ENCODE measurements around the gene CDH23. TPM values are rescaled to one million over a fixed set of nuclear protein-coding genes. Genes with fewer than 3 reads are reported as not detected.
A peak's percentile ranks its signal among the peaks of the same experiment; 100 is the strongest.

CDH23 gene
- total and polyA plus RNA-seq, 2 of the 8 experiments (the other 6 are each of a cell fraction or from before 2014, with no cell fraction given): 1.9 to 4.9 TPM

DNA sequence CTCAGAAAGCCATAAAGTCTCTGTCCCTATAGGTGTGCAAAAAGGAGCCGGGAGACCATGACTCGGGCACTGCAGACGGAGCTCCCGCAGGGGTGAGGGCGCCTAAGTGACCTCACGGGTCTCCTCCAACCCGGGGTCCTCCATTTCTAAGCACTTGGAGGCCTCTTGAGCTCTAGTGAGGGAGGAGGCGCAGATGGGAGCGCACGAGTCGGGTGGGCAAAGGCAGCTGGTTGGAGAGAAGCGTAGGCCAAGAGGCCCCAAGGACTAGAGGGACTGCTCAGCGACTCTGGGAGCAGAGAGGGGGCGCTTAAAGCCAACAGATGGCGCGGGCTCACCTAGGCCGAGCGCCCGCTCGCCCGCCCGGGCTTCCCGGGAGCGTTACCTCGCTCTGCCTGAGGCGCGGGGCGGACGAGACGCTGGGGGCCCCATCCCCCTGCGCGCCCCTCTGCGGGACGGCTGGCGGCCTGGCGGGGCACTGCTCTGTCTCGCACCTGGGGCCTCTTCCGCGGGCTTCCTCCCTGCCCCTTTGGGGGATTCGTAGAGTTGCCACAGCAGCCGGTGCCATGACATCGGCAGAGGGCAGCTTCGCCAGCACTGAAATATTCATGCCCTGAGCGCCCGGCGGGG, 523 bp upstream of the CDH23 start (continued):
- TF ChIP-seq SP1 (IDR thresholded peaks at IDR 0.05; ENCODE audit: low read depth, low read length) (0 out of 2 replicates have a peak, but pooled peaks have one; percentile 9), ZNF274 (IDR thresholded peaks at IDR 0.05; ENCODE audit: borderline replicate concordance, extremely low read depth, low read length) (no peak), SUZ12 (IDR thresholded peaks at IDR 0.05; ENCODE audit: low read length) (no peak), TAF1 (IDR thresholded peaks at IDR 0.05; ENCODE audit: low read depth, low read length) (0 out of 2 replicates have a peak, but pooled peaks have one; percentile 34), KDM4A (IDR thresholded peaks at IDR 0.05; ENCODE audit: low read depth, low read length, severe bottlenecking) (peak; percentile 56), RAD21 (IDR thresholded peaks at IDR 0.05 in 1 of 2, conservative IDR thresholded peaks at IDR 0.05 in 1 of 2; ENCODE audit: low read depth in 2 of 2, low read length in 2 of 2) (peak; percentile 84 to 88)
- TF ChIP-seq, protein P1, sequence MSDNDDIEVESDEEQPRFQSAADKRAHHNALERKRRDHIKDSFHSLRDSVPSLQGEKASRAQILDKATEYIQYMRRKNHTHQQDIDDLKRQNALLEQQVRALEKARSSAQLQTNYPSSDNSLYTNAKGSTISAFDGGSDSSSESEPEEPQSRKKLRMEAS (IDR thresholded peaks at IDR 0.05): peak; percentile 46
- TF ChIP-seq, protein P2, sequence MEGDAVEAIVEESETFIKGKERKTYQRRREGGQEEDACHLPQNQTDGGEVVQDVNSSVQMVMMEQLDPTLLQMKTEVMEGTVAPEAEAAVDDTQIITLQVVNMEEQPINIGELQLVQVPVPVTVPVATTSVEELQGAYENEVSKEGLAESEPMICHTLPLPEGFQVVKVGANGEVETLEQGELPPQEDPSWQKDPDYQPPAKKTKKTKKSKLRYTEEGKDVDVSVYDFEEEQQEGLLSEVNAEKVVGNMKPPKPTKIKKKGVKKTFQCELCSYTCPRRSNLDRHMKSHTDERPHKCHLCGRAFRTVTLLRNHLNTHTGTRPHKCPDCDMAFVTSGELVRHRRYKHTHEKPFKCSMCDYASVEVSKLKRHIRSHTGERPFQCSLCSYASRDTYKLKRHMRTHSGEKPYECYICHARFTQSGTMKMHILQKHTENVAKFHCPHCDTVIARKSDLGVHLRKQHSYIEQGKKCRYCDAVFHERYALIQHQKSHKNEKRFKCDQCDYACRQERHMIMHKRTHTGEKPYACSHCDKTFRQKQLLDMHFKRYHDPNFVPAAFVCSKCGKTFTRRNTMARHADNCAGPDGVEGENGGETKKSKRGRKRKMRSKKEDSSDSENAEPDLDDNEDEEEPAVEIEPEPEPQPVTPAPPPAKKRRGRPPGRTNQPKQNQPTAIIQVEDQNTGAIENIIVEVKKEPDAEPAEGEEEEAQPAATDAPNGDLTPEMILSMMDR (IDR thresholded peaks at IDR 0.05; ENCODE audit: control extremely low read depth in 1 of 3, insufficient read depth in 1 of 3, low read depth in 1 of 3, low read length in 3 of 3): peak; percentile 55 to 84 (median 71)
